GM19238 (cell line): ENCODE results near the gene SLC47A2.

Experiments
- DNase-seq: peaks from one replicate; pipeline ENCODE4 v3.0.0; 2011; ENCODE audit warnings: low spot score; ENCODE audit not compliant: insufficient read length

SLC47A2 gene

DNA sequence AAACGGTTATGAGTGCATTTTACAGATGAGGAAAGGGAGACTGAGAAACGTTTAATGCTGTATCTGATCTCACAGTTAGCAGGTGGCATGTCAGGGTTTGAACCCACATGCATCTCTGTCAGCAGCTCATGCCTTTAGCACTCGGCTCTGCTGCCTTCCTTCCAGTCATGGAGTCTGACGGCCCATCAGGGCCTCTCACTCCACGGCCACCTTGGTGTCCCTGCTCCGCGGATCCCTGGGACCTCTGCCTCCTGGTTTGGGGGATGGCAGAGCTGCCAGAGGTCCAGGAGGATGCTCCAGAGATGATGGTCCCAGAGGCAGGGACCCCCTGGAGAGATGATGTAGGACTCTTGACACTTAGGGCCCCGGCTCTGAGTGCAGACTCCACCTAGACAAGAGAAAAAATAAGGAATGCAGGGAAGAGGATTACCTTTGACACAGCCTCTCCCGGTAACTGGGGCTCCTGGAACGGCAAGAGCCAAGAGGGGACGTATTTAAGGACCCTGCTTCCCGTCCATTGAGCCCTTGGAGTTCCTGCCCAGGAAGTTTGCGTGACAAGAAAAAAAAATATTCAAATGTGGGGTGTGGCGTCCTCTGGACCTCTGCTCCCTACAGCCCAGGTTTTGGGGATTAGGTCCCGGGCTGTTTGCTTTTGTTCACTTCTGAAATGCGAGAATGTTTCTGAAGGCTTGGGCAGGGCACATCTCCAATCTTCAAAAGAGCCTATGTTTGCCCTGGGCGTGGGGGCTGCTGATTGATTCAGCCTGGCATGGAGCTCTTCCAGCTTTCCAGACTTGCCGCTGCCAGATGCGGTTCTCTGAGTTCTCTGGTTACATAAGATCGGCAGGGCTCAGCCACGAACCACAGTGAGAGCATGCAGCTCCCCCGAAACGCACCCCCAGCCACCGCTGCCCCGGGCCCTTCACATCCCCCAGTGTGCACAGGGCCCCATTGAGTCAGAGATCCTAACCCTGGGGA, 31.7 kb upstream of the SLC47A2 start, which contains the start of gene ALDH3A1:
Gene ALDH3A1 (minus strand): TSS at position 470 of the 978 bp plus-strand sequence. CDS start 3,169 bp downstream, outside the sequence.
- no peak for DNase-seq

DNA sequence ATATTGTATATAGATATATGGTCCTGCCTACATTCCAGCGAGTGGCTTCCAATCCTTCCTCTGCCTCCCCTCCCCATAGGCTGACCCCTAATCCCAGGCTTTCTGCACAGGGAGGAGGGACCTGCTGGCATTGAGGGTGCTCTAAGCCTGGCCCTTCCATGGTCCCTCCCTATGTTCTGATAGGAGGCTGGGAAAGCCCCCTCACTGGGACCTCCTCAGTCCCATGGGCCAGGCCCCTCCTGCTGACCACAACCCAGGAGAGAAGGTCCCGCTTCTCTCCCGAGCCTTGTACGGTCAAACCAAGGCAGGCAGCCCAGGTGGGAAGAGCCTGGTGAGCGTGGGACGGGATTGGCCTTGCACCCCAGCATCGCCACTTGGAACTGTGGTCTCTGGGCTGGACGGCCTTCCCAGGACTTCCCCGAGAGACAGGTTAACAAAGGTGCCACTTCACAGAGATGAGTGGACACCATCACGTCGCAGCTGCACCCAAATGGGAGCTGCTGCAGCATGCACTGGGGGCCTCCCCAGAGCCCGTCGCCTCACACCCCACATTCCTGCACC, 30.9 kb upstream of the SLC47A2 start:
- no peak for DNase-seq

DNA sequence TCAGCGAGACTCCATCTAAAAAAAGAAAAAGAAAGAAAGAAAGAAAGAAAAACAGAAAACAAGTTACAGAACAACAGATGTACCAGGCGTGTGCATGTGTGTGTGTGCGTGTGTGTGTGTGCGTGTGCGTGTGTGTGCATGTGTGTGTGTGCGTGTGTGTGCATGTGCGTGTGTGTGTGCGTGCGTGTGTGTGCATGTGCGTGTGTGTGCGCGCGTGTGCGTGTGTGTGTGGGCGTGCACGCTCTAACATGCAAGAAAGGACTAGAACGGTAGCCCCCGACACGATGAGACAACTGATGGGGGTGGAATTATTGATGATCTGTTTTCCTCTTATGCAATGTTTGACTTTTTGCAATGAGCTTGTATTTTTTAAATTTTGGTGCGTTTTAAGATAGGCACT, 30.1 kb upstream of the SLC47A2 start:
- DNase-seq, result no peak

DNA sequence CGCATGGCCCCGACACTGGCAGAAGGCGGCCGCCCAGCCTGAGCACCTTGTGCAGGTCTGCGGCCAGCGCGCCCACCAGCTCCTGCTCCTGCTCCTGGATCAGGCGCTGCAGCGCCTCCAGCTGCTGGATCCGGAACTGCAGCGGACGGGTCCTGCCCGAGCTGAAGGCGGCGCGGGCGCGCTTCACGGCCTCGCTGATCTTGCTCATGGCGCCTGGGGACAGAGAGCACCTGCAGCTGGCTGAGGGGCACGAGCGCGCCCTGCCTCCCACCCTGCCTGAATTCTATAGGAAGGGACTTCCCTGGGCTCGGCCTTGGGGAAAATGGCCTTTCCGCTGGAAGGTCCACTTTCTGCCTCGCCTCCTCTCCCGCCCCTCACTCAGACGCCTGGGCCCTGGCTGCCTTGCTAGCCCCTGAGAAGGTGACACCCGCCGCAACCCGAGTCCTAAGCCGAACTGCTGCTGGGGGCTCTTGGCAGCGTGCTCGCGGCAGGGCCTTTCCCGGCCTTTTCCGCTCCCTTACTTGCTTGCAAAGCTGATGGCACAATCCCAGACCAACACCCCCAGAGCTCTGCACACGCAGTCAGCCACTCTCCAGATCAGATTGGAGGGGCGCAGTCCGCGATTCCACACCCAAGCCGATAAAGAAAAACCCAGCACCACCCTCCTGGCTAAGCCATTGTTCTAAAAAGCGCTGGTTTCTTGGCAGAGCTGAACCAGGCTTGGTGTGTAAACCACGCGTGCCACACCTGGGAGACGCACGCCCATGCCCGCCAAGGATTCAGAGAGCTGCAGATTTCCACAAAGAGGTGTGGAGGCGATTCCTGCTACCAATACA, 28.8 kb upstream of the SLC47A2 start:
- DNase-seq, result peak; percentile 63

DNA sequence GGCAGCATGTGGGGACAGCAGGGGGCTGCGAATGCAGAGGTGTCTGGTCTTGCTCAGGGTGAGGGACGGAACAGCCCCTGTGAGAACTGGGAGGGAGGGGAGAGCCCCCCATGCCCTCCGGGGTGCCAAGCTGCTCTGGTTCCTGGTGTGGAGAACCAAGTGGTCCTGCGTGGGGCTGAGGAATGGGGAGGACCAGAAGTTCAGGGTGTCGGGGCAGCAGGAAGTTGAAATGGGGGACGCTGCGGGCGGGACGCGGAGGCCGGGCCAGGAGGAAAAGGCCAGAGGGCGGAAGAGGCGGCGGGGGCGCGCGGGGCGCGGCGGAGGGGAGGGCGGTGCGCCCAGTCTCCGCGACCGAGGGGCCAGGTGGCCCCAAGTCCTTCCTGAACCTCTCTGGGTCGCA, 28.1 kb upstream of the SLC47A2 start:
- no peak for DNase-seq

DNA sequence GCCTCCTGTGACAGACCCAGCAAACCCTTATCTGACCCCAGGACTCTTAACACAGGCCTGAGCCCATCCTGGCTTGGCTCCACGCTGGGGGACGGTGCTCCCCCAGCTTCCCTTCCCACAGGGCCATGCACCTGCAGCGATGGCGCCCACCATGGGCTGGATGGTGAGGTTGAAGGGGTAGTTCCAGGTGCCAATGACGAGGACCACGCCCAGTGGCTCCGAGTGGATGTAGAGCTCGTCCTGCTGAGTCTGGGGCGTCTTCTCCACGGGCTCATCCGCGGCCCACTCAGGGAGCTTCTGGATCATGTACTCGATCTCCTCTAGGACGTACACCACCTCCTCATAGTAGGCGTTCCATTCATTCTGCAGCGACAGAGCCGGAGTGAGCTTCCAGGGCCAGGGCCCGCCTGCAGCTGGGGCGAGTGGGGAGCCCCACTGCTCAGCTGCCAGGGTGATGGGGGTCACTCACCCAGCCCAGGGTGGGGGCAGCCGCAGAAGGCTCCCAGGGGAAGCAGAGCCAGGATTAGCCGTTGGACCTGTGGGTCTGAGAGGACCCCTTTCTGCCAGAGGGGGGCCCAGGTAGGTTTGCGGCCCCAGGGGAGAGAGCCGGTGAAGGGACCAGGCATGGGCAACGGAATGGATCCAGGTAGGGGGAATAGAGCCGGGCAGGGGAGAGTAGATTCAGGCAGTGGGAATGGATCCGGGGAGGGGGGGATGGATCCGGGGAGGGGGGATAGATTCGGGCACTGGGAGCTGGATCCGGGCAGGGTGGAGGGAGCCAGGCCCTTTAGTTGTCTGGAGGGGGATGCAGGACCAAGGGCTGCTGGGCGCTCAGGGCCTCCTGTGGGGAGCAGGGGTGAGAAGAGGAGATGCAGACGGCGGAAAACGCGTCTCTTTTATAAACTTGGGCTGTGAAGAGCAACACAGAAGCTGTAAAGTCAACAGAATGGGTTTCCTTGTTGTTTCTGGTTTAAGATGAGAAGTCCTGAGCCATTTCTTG, 27.0 kb upstream of the SLC47A2 start:
- no peak for DNase-seq

DNA sequence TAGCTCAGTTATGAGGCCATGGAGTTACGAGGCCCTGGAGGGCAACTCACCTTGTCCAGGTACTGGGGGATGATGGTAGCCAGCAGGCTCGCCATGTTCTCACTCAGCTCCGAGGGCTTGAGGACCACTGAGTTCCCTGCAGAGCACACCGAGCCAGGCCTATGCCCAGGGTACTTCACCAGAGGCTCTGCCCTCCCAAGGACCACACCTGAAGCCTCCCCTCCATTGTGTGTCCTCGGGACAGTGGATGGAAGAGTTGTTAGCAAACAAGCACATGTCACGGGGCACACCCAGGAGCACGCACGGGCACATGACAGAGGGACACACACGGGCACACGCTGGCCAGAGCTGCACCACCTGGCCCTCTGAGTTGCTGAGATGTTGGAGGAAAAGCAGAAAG, 26.1 kb upstream of the SLC47A2 start:
- no peak for DNase-seq

DNA sequence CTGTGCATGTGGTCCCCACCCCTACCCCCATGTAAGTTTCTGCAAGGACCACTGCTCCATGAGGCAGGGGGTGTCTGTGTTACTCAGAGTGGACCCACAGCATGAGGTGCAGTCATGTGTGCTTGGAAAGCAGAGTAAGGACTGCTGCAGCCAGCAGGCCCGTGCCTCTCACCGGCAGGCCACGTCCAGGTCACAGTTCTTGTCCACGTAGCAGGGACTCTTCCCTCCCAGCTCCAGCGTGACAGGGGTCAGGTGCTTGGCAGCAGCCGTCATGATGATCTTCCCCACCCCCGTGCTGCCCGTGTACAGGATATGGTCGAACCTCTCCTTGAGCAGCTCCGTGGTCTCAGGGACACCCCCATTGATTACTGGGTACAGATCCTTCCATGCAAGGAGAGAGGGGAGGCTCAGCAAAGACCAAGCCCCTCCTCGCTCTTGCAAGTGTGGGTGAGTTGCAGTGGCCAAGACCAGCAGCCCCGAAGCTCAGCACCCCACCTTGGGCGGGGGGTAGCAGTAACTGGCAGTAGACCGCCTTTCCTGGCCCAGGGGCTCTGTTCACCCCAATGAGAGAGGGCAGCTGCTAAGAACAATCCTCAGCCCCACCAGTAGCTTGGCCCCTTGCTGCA, 25.6 kb upstream of the SLC47A2 start:
- no peak for DNase-seq

DNA sequence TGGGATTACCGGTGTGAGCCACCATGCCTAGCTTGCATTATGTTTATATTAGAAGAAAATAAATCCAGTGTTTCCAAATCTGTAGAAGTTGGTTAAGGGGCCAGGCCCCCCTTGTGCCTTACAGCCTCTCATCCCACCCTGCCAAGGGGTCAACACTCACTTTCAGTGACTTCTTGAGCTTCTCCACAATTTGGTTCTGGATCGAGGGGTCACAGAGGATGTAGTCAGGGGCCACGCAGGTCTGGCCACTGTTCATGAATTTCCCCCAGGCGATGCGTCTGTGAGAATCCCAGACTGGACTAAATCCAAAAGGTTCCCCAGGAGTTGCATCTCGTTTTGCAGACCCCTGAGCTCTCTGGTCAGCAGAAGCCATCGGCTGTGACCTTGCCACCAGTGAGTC, 24.5 kb upstream of the SLC47A2 start:
- DNase-seq, result no peak

DNA sequence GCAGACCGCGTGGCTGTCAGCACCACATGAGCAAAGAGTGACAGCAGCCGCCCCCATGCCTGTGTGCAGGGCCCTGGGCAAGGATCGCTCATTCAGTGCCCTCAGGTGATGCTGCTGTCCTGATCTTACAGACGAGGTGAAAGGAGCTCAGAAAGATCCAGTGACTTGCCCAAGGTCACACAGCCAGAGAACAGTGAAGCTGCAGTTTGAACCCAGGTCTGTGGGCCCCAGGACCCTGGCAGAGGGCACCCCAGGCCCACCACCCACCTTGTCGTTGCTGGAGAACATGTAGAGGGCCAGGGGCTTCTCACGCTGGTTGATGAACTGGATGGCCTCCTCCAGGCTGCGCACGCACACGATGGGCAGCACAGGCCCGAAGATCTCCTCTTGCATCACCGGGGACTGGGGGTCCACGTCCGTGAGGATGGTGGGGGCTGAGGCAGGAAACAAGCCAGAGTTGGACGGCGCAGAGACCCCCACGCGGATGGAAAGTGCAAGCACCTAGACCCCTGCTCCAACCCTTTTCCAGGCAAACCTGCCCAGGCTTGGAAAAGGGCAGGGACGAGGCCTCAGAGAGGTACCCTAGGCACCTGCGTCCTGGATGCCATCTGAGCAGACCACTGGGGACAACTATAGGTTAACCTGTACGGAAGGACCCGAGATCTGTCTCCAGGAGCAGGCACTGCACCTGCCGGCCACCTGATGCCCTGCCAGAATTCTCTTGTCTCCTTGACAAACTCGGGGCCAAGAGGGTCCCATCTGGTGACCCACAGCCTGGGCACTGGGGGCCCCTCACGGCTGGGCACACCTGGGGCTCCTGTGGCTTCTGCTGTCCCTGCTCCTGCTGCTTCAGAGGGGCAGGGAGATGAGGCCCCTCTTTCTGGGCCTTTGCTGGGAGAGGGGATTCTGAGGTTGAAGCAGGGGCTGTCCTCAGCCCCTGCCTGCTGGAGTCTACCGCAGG, 23.1 kb upstream of the SLC47A2 start:
- DNase-seq, result no peak

DNA sequence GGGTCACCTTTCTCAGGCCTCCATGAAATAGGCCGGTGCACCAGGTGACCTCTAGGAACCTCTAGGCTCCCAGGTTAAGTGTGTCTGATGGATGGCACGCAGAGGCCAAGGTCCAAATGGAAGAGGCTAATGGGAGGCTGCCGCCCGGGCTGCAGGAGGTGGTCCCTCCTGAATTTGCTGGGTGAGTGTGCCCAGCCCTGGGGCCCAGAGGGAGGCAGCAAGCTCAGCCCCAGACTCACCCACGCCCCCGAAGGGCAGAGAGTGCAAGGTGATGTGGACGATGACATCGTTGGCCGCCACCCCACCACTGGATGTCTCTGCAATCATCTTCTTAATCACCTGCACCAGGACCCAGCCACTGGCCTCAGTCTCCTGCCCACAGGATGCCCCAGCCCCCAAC, 22.4 kb upstream of the SLC47A2 start:
- DNase-seq, result no peak

DNA sequence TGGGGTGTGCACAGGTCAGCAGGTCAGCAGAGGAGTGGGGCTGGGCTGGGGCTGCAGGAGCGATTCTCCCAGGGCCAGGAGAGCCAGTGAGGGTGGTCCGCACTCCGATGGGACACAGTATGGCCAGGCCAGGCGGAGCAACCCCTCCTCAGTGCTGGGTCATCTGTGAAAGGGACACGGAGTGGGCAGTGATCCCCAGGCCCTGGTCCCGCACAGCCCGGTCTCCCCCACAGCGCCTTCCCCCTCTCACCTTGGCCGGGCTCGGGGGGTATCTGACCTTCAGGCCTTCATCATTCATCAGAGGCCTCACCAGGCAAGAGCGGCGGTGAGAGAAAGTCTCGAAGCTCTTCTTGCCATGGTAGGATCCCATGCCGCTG, 21.7 kb upstream of the SLC47A2 start:
- no peak for DNase-seq

DNA sequence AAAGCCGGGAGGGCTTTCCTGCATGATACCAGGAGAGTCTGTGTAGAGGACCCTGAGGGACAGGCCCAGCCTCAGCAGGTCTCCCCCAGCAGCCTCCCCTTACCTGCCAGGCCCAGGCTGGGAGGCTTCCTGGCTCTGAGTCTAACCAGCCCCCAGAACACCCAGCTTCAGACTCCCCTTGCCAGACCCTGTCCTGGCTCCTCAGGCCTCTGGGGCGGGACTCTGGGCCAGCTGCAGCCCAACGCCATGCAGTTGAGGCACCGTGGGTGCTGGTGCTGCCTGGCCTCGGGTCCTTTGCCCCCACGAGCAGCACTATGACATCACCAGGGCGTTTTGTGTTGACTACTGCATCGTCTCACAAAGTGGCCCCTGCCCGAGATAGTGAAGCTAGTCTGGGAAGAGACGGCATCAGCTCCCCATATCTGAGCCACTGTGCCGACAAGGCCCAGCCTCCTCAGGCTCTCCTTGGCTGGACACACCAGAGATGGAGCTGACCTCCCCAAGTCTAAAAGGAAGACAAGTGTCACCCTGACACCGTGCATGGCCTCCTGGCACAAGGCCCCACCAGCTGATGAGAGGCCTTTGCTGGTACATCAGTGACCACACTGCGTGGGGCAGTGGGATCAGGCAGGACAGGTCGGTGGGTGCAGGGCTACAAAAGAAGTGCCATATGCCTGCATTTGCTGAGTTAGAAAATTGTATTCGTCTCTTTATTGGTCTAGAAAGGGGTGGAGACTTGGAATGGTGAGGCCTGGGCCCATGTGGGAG, 21.1 kb upstream of the SLC47A2 start:
- no peak for DNase-seq

DNA sequence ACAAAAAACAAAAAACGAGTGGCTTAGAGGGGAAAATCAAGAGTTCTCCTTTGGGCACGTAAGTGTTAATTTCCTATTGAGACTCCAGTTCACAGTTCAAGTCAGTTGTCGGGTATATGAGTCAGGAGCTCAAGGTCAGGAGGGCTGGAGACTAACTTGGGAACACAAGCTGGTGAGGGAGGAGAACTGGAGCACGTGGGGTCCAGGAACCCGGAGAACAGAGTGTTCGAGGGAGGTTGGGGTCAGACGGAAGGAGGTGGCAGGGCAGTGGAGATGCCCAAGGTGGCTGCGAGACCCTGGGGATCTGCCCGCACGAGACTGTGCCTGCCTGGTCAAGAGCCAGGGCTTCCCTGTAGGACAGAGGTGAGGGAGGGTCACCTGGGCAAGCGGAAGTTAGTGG, 19.7 kb upstream of the SLC47A2 start:
- DNase-seq, result no peak

DNA sequence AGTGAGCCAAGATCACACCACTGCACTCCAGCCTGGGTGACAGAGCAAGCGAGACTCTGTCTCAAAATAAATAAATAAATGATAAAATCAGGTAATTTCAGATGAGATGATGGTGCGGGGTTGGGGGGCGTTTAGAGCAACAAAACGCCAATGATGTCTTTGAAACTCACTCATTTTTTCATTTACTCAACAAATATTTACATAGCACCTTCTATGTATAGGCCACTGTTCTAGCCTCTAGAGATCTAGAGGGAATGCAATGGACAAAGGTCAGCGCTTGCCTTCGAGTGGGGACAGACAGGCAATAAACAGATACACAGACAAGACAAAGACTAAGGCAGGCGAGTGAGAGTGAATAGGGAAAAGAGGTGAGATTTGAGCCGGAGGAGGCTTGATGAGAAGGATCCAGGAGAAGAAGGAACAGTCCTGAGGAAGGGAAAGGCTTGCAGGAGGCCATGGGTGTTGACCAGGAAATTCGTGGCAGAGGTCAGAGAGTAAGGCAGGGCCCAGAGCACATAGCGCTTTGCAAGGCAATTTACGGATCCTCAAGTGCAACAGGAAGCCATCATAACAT, 17.7 kb upstream of the SLC47A2 start:
- DNase-seq, result no peak

DNA sequence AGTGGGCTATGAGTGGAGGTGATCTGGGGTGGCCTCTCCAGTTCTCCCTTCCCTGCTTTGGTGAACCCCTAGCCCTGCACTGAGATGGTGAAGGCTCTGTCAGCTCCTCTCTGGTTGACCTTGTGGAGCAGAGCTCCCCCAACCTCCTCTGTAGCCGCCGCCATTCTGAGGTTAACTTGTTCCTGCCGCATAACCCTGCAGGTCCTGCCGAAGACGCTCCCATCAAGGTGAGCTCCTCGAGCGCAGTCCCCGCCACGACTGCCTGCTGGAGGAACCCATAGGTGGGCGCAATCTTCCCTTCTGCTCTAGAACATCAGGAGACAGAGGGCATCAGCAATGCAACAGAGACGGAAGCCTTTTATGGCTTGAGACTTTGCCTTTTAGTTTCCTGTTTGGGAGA, 15.2 kb upstream of the SLC47A2 start:
- no peak for DNase-seq

DNA sequence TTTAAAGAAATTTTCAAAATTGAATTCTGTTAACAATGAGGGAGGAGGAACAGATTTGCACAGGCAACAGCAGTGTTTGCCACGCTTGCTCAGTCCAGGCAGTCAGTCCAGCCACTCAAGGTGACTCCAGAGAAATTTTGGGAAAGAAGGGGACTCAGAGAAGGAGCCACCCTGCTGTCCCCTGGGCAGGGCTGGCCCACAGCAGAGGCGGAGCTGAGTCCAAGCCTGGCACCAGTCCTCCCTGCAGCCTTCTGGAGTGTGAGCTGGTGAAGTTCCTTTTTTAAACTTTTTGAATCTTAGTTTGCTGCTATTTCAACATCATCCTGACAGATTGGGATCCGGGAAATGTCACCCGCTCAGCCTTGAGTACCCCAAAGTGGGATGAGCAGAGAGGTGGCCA, 14.5 kb upstream of the SLC47A2 start:
- DNase-seq, result no peak

DNA sequence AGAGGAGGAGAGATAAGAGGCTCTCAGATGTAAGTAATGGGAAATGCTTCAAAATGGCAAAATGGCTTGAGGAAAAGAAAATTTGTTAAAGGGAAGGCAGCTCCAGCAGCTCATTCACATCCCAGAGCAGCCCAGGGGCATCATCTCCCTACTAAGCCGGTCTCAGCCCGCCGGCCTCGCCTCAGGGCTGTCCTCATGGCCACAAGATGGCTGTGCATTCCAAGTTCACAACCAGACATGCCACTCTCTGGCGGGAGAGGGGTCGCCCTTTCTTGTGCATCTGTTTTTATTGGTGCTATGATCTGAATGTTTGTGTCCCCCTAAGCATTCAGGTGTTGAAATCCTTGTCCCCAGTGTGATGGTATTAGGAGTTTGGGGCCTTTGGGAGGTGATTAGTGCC, 13.5 kb upstream of the SLC47A2 start:
- no peak for DNase-seq
